Esophagus squamous epithelium (tissue), 4 donors: ENCODE measurements around the gene HM13.

Source experiments
- CTCF ChIP-seq, 6 experiments: fragments of 450-650 bp in 4 of 6; fragments of 200-600 bp in 2 of 6; sonication (generic) in 2 of 6; IDR thresholded peaks; one replicate each; pipeline ENCODE4 v1.5.1; 2016 to 2019; ENCODE audit warnings: antibody characterized with exemption in 6 of 6, mild to moderate bottlenecking in 4 of 6, moderate library complexity in 4 of 6
- POLR2A ChIP-seq, 4 donors: fragments of 450-650 bp; IDR thresholded peaks; one replicate each; pipeline ENCODE4 v1.6.1; 2017; ENCODE audit warnings: antibody characterized with exemption in 4 of 4, mild to moderate bottlenecking in 4 of 4, moderate library complexity in 3 of 4

- TF ChIP-seq CTCF (IDR thresholded peaks at IDR 0.05) (no peak), POLR2A (IDR thresholded peaks at IDR 0.05) (no peak)
Observed at GRCh38 chr20:31515072-31515774, 981 bp downstream of the HM13 start.
